Lung (tissue), 12 donors: ENCODE results near the gene RAB44. TPM values are rescaled to one million over a fixed set of nuclear protein-coding genes. Genes with fewer than 3 reads are reported as not detected.

ENCODE experiments used
- ATAC-seq: fragments of 200-7000 bp; cut with Tn5 transposase; one replicate; pipeline ENCODE4 v1.9.1; 2020; ENCODE audit warnings: moderate number of reproducible peaks; ENCODE audit not compliant: insufficient read depth, low FRiP score
- DNase-seq, 3 donors: peaks; one replicate each; pipeline ENCODE4 v3.0.0-alpha.2; 2013 to 2017
- H3K27ac ChIP-seq, 2 donors: one replicate each; pipeline ENCODE4 v1.5.1; 2013; ENCODE audit warnings: mild to moderate bottlenecking in 2 of 2, moderate library complexity in 2 of 2, control low read depth in 1 of 2, inconsistent platforms in 1 of 2, low read depth in 1 of 2, low read length in 1 of 2
- H3K27me3 ChIP-seq, 3 donors: one replicate each; pipeline ENCODE4 v1.5.1; 2013; ENCODE audit warnings: low read length in 2 of 3; ENCODE audit not compliant: control insufficient read depth in 3 of 3, insufficient read depth in 3 of 3
- H3K36me3 ChIP-seq, 4 donors: one replicate each; pipeline ENCODE4 v1.5.1; 2013; ENCODE audit warnings: low read length in 4 of 4, mild to moderate bottlenecking in 1 of 4, moderate library complexity in 1 of 4; ENCODE audit not compliant: control insufficient read depth in 4 of 4, insufficient read depth in 4 of 4
- H3K4me1 ChIP-seq, 5 donors: one replicate each; pipeline ENCODE4 v1.5.1; 2013; ENCODE audit warnings: low read length in 5 of 5, mild to moderate bottlenecking in 2 of 5, moderate library complexity in 1 of 5; ENCODE audit not compliant: control insufficient read depth in 5 of 5, insufficient read depth in 5 of 5
- H3K4me3 ChIP-seq: one replicate; pipeline ENCODE4 v1.5.1; 2013; ENCODE audit warnings: mild to moderate bottlenecking, control low read depth, moderate library complexity
- H3K9ac ChIP-seq, 2 donors: one replicate each; pipeline ENCODE4 v1.5.1; 2013; ENCODE audit warnings: low read length in 2 of 2, control low read depth in 1 of 2; ENCODE audit not compliant: insufficient read depth in 1 of 2
- H3K9me3 ChIP-seq, 4 donors: one replicate each; pipeline ENCODE4 v1.5.1; 2013; ENCODE audit warnings: low read length in 3 of 4, mild to moderate bottlenecking in 1 of 4, moderate library complexity in 1 of 4; ENCODE audit not compliant: control insufficient read depth in 4 of 4, insufficient read depth in 3 of 4
- WGBS, 2 donors: extraction: QIAGEN DNeasy Blood & Tissue Kit; methylation state at CpG; one replicate each; pipeline ENCODE4 v1.1.7; 2013; 5-methylcytosine and 5-hydroxymethylcytosine counted together
- polyA plus RNA-seq, 2 donors: library from polyadenylated mRNA; stranded (reverse); fragments of 200-250 nt; gene quantifications; one replicate each; pipeline ENCODE4 v1.2.1, GENCODE V29; 2013
- total RNA-seq, 2 donors: library from RNA; depleted of rRNA in 1 of 2; stranded (reverse); fragments of >200 nt in 1 of 2; gene quantifications; one replicate each; pipeline ENCODE4 v1.2.1, GENCODE V29; 2014 to 2021
- TF ChIP-seq, protein P1 (sequence below): IDR thresholded peaks from 2 replicates; pipeline ENCODE4 v1.5.1; 2012; ENCODE audit warnings: mild to moderate bottlenecking; ENCODE audit errors: control extremely low read depth, extremely low read depth
- donor health status: control.
- donor health status: control.
- donor health status: Bipolar disorder and iron deficiency.
- donor health status: healthy.
- donor health status: DM: yes; HTN: yes; CAD: no.

Gene RAB44
- total and polyA plus RNA-seq, 4 donors, result 0.26 to 1.5 (median 0.91) TPM

GRCh38 chr6:36669002-36669401 is 28.6 kb upstream of the RAB44 start:
- TF ChIP-seq, protein P1, sequence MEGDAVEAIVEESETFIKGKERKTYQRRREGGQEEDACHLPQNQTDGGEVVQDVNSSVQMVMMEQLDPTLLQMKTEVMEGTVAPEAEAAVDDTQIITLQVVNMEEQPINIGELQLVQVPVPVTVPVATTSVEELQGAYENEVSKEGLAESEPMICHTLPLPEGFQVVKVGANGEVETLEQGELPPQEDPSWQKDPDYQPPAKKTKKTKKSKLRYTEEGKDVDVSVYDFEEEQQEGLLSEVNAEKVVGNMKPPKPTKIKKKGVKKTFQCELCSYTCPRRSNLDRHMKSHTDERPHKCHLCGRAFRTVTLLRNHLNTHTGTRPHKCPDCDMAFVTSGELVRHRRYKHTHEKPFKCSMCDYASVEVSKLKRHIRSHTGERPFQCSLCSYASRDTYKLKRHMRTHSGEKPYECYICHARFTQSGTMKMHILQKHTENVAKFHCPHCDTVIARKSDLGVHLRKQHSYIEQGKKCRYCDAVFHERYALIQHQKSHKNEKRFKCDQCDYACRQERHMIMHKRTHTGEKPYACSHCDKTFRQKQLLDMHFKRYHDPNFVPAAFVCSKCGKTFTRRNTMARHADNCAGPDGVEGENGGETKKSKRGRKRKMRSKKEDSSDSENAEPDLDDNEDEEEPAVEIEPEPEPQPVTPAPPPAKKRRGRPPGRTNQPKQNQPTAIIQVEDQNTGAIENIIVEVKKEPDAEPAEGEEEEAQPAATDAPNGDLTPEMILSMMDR, result no peak
- H3K27me3 ChIP-seq, result peaks cover 0 to 4% (median 0%) of the 10 kb centered on the region in 3 donors
- no peak overlapping the region for H3K9ac ChIP-seq
- peaks cover 0 to 2% (median 0%) of the 10 kb centered on the region in 4 donors for H3K9me3 ChIP-seq
- ATAC-seq (no peak), DNase-seq (no peak)
- no peak overlapping the region for H3K27ac ChIP-seq
- peaks cover 0 to 7% (median 2%) of the 10 kb centered on the region in 5 donors for H3K4me1 ChIP-seq
- 92 to 93% methylated on average over 6 of the region's 6 CpGs for WGBS, 2 donors
- no peak overlapping the region for H3K4me3 ChIP-seq
- no peaks in the 10 kb centered on the region for H3K36me3 ChIP-seq

GRCh38 chr6:36670271-36670670 is 27.4 kb upstream of the RAB44 start:
- ATAC-seq (no peak), DNase-seq (no peak)
- TF ChIP-seq, protein P1, result no peak
- Histone ChIP-seq H3K27ac (no peak overlapping the region), H3K9ac (no peak overlapping the region), H3K4me3 (no peak overlapping the region), H3K9me3 (peaks cover 0 to 2% (median 0%) of the 10 kb centered on the region in 4 donors), H3K36me3 (no peaks in the 10 kb centered on the region), H3K4me1 (peaks cover 0 to 7% (median 2%) of the 10 kb centered on the region in 5 donors), H3K27me3 (peaks cover 0 to 4% (median 0%) of the 10 kb centered on the region in 3 donors)
- 94 to 96% methylated on average over 7 of the region's 7 CpGs for WGBS, 2 donors

- H3K9ac ChIP-seq, result no peak overlapping the region
- ATAC-seq (no peak), DNase-seq (no peak)
- TF ChIP-seq, protein P1, result no peak
- H3K4me3 ChIP-seq, result no peak overlapping the region
- no peak overlapping the region for H3K27ac ChIP-seq
- no peaks in the 10 kb centered on the region for H3K36me3 ChIP-seq
- peaks cover 0 to 7% (median under 1%) of the 10 kb centered on the region in 5 donors for H3K4me1 ChIP-seq
- peaks cover 0 to 2% (median 0%) of the 10 kb centered on the region in 3 donors for H3K27me3 ChIP-seq
- WGBS, 2 donors, result 68 to 76% methylated on average over 6 of the region's 6 CpGs
- peaks cover 0 to 2% (median 0%) of the 10 kb centered on the region in 4 donors for H3K9me3 ChIP-seq
Observed at GRCh38 chr6:36671687-36672375, 25.8 kb upstream of the RAB44 start.
